ENCODE data around the gene TRPV5. TPM values are rescaled to one million over a fixed set of nuclear protein-coding genes. Genes with fewer than 3 reads are reported as not detected.

TRPV5 gene
- total RNA-seq, 1 donor from 2014 or later: not detected

DNA sequence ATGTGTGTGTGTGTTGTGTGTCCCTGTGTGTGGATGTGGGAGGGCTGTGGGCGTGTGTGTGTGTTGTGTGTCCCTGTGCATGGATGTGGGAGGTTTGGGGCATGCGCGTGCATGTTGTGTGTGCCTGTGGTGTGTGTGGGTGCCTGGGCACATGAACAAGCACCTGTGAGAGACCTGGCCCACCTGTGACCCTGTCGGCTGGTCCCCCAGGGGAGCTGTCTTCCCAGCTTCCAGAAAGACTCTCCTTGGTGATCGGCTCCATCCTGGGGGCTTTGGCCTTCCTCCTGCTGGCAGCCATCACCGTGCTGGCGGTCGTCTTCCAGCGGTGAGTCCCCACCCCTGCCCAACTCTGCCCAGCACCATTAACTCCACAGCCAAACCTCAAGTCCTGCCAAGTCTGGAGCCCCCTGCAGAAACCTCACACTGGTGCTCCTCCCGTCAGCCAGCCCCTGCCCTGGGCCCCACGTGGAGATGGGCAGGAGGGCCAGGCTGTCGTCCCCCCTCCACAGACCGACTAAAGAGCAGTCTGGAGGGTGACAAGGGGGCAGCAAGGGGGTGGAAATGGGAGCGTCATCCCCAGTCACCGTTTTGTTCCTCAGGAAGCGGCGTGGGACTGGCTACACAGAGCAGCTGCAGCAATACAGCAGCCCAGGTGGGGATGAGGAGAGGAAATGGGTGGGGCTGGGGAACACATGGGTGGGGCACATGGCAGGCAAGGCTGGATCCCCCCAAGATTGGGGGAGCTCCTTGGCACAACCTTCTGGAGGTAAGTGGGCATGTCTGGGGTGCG lies 66.0 kb downstream of the TRPV5 start:
- no peaks in the 10 kb centered on the region for H3K36me3 Mint-ChIP-seq (ENCODE audit: low read depth)
- no peaks in the 10 kb centered on the region for H3K4me1 Mint-ChIP-seq (ENCODE audit: low read depth)
- DNase-seq (ENCODE audit: low spot score): no peak
- H3K27ac Mint-ChIP-seq: no peak overlapping the region
- no peaks in the 10 kb centered on the region for H3K9me3 Mint-ChIP-seq
- H3K4me3 Mint-ChIP-seq (ENCODE audit: low read depth): no peak overlapping the region
- H3K27me3 Mint-ChIP-seq (ENCODE audit: low read depth): no peaks in the 10 kb centered on the region
- intact Hi-C loops (cut with micrococcal nuclease): no loop called here

DNA sequence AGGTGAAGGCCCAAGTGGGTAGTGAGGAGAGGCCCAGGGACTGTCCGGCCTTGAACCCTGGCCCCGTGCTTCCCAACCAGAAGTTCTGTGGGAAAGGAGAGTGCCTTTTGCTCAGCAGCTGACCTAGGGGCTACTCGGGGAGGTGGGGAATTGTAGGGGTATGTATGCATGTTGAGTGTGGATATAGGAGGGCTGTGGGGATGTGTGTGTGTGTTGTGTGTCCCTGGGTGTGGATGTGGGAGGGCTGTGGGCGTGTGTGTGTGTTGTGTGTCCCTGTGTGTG lies 66.5 kb downstream of the TRPV5 start:
- no peak overlapping the region for H3K27ac Mint-ChIP-seq
- H3K27me3 Mint-ChIP-seq (ENCODE audit: low read depth): no peaks in the 10 kb centered on the region
- no peak overlapping the region for H3K4me3 Mint-ChIP-seq (ENCODE audit: low read depth)
- H3K9me3 Mint-ChIP-seq: no peaks in the 10 kb centered on the region
- intact Hi-C loops (cut with micrococcal nuclease): no loop called here
- no peak for DNase-seq (ENCODE audit: low spot score)
- H3K4me1 Mint-ChIP-seq (ENCODE audit: low read depth): no peaks in the 10 kb centered on the region
- no peaks in the 10 kb centered on the region for H3K36me3 Mint-ChIP-seq (ENCODE audit: low read depth)

DNA sequence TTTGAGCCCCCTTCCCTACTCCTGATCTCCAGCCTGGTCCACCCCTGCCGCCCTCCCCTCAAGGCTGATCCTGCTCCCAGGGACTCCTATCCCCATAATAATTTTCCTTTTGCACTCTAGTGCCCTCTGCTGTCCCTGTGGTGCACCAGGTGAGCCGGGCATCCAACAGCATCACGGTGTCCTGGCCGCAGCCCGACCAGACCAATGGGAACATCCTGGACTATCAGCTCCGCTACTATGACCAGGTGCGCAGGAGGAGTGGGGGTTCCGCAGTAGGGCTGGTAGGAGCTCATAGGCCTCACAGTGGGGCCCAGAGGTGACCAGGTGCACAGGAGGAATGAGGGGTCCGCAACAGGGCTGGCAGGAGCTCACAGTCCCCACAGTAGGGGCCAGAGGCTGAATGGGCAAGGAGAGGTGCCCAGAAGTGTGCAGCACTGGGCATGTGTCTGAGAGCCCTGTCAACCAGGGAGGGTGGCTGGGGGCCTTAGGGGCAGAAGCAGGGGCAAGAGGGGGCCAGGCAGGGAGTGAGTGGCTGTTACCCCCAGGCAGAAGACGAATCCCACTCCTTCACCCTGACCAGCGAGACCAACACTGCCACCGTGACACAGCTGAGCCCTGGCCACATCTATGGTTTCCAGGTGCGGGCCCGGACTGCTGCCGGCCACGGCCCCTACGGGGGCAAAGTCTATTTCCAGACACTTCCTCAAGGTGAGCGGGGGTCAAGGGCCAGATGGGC lies 67.0 kb downstream of the TRPV5 start:
- no peak for DNase-seq (ENCODE audit: low spot score)
- H3K9me3 Mint-ChIP-seq: no peaks in the 10 kb centered on the region
- H3K27ac Mint-ChIP-seq: no peak overlapping the region

DNA sequence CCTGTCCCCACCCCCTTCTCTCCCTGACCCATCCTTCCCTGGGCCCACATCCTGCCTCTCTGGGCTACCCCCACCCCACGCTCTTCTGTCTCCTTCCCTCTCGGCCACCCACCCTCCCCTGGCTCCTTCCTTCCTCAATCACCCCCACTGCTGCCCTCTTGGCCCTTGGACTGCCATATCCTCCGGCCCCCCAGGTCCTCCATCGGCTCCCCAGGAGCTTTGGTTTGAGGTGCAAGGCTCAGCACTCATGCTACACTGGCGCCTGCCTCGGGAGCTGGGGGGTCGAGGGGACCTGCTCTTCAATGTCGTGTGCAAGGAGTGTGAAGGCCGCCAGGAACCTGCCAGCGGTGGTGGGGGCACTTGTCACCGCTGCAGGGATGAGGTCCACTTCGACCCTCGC lies 67.8 kb downstream of the TRPV5 start:
- Mint-ChIP-seq H3K4me3 (ENCODE audit: low read depth) (no peak overlapping the region), H3K36me3 (ENCODE audit: low read depth) (no peaks in the 10 kb centered on the region), H3K27me3 (ENCODE audit: low read depth) (peaks cover 3% of the 10 kb centered on the region), H3K9me3 (no peaks in the 10 kb centered on the region), H3K27ac (no peak overlapping the region), H3K4me1 (ENCODE audit: low read depth) (no peaks in the 10 kb centered on the region)
- intact Hi-C loops (cut with micrococcal nuclease): no loop called here
- DNase-seq (ENCODE audit: low spot score): no peak

More for the DNA sequence above, 67.0 kb downstream of the TRPV5 start:
- Mint-ChIP-seq H3K4me3 (ENCODE audit: low read depth) (no peak overlapping the region), H3K27me3 (ENCODE audit: low read depth) (peaks cover 1% of the 10 kb centered on the region), H3K36me3 (ENCODE audit: low read depth) (no peaks in the 10 kb centered on the region), H3K4me1 (ENCODE audit: low read depth) (no peaks in the 10 kb centered on the region)
- intact Hi-C loops (cut with micrococcal nuclease): no loop called here

DNA sequence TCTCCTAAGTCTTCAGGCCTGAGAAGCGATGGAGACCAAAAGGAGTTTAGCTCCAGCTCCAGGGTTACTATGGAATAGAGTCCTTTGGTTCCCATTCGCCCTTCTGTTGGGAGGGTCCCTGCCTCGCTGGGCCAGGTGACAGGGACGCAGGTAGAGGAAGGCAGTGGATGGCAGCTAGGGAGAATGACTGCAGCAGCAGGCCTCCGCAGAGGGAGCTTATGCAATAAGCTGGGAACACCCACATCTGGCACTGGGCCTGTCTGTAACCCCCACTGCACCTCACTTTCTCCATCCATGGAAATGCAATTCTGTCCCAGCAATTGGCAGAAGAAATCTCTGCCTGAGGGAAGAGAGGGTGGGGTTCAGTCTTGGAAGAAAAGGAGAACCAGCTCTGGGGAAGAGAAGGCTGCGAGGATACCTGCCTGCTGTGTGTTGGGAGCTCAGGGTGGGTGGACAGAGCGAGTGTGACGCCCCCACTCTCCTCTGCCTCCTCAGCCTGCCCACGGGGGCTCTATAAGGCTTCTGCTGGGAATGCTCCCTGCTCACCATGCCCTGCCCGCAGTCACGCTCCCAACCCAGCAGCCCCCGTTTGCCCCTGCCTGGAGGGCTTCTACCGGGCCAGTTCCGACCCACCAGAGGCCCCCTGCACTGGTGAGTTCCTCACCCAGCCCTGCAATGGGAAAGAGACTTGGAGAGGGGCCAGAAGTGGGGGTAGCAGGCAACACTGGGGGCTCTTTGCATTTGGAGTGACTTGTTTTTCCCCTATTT lies 68.4 kb downstream of the TRPV5 start:
- Mint-ChIP-seq H3K4me1 (ENCODE audit: low read depth) (no peaks in the 10 kb centered on the region), H3K9me3 (no peaks in the 10 kb centered on the region), H3K4me3 (ENCODE audit: low read depth) (no peak overlapping the region), H3K27me3 (ENCODE audit: low read depth) (peaks cover 7% of the 10 kb centered on the region), H3K36me3 (ENCODE audit: low read depth) (no peaks in the 10 kb centered on the region), H3K27ac (no peak overlapping the region)
- DNase-seq (ENCODE audit: low spot score): peak; percentile 0
- intact Hi-C loops (cut with micrococcal nuclease): no loop called here

DNA sequence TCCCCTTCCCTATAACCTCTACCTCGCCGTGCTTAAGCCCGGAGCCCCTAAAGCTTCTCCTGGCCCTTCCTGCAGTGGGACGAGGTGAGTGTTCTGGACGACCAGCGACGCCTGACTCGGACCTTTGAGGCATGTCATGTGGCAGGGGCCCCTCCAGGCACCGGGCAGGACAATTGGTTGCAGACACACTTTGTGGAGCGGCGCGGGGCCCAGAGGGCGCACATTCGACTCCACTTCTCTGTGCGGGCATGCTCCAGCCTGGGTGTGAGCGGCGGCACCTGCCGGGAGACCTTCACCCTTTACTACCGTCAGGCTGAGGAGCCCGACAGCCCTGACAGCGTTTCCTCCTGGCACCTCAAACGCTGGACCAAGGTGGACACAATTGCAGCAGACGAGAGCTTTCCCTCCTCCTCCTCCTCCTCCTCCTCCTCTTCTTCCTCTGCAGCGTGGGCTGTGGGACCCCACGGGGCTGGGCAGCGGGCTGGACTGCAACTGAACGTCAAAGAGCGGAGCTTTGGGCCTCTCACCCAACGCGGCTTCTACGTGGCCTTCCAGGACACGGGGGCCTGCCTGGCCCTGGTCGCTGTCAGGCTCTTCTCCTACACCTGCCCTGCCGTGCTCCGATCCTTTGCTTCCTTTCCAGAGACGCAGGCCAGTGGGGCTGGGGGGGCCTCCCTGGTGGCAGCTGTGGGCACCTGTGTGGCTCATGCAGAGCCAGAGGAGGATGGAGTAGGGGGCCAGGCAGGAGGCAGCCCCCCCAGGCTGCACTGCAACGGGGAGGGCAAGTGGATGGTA lies 69.5 kb downstream of the TRPV5 start:
- Mint-ChIP-seq H3K4me1 (ENCODE audit: low read depth) (no peaks in the 10 kb centered on the region), H3K27ac (no peak overlapping the region), H3K9me3 (no peaks in the 10 kb centered on the region), H3K4me3 (ENCODE audit: low read depth) (no peak overlapping the region), H3K27me3 (ENCODE audit: low read depth) (peaks cover 12% of the 10 kb centered on the region), H3K36me3 (ENCODE audit: low read depth) (no peaks in the 10 kb centered on the region)
- intact Hi-C loops (cut with micrococcal nuclease): no loop called here
- no peak for DNase-seq (ENCODE audit: low spot score)

DNA sequence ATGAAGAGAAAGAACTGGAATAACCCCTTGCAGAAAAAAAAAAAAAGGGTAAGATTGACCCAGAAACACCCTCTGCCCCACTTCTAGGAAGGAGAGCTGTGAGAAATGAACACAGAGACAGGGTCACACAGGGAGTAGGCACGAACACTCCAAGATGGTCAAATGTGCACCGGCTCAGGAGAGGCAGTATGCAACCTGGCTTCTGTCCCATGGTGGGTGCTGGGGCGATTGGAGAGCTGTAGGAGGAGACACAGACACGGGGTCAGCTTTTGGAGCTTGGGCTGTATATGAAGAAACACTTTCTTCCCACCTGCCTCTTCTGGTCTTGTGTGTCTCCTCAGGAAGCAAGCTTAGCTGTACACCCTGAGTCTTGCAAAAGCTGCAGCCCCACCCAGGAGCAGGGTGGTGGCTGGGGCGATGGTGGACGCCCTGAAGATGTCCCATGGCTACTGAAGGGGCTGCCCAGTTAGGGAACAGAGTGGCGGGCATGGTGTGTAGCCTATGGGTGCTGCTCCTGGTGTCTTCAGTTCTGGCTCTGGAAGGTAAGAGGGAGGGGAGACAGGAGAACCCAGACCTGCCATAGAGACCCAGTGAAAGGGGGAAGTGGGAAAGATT lies 70.7 kb downstream of the TRPV5 start:
- Mint-ChIP-seq H3K9me3 (no peaks in the 10 kb centered on the region), H3K36me3 (ENCODE audit: low read depth) (no peaks in the 10 kb centered on the region), H3K4me3 (ENCODE audit: low read depth) (no peak overlapping the region), H3K4me1 (ENCODE audit: low read depth) (no peaks in the 10 kb centered on the region), H3K27ac (no peak overlapping the region), H3K27me3 (ENCODE audit: low read depth) (peaks cover 15% of the 10 kb centered on the region)
- no peak for DNase-seq (ENCODE audit: low spot score)
- intact Hi-C loops (cut with micrococcal nuclease): no loop called here

DNA sequence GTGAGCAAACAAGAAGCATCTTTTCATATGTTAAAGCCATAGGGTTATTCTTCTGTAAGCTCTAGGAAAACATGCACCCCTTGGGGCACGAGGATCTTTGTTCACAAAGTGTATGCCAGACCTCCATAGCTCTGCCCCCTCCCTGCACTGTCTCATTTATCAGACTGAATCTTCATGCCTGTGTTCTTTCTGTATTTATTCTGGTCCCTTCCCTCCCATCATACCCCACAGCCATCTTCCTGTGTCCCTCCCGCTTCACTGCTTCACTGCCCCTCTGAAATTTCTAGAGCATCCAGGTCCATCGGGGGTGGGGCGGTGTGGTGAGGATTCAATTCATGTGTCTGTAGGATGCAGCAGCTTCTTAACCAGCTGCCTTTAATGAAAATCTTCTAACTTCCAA lies 71.2 kb downstream of the TRPV5 start:
- H3K4me1 Mint-ChIP-seq (ENCODE audit: low read depth): no peaks in the 10 kb centered on the region
- H3K27me3 Mint-ChIP-seq (ENCODE audit: low read depth): peaks cover 15% of the 10 kb centered on the region
- no peak overlapping the region for H3K27ac Mint-ChIP-seq
- intact Hi-C loops (cut with micrococcal nuclease): no loop called here
- H3K4me3 Mint-ChIP-seq (ENCODE audit: low read depth): no peak overlapping the region
- H3K9me3 Mint-ChIP-seq: no peaks in the 10 kb centered on the region
- H3K36me3 Mint-ChIP-seq (ENCODE audit: low read depth): no peaks in the 10 kb centered on the region
- DNase-seq (ENCODE audit: low spot score): no peak

DNA sequence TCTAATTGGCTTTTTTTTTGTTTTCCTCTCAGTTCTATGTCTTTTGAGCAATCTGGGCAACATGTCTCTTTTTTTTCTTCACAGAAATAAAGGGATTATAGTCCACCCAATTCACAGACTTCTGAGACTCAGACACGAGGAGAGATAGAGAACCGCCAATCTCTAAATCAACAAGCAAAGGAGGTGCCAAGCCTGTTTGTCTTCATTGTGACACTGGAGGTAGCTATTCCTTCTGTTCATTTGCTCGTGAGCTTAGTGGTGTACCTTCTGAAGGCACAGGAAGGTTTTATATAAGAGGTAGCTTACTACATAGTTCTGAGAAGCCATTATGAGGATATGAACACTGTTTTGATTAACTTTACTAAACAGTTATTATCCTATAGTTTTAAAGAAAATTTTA lies 72.6 kb downstream of the TRPV5 start:
- intact Hi-C loops (cut with micrococcal nuclease): no loop called here
- peaks cover 3% of the 10 kb centered on the region for H3K4me1 Mint-ChIP-seq (ENCODE audit: low read depth)
- no peak overlapping the region for H3K27ac Mint-ChIP-seq
- no peak for DNase-seq (ENCODE audit: low spot score)
- no peaks in the 10 kb centered on the region for H3K36me3 Mint-ChIP-seq (ENCODE audit: low read depth)
- H3K27me3 Mint-ChIP-seq (ENCODE audit: low read depth): peaks cover 25% of the 10 kb centered on the region
- H3K4me3 Mint-ChIP-seq (ENCODE audit: low read depth): no peak overlapping the region
- no peaks in the 10 kb centered on the region for H3K9me3 Mint-ChIP-seq

DNA sequence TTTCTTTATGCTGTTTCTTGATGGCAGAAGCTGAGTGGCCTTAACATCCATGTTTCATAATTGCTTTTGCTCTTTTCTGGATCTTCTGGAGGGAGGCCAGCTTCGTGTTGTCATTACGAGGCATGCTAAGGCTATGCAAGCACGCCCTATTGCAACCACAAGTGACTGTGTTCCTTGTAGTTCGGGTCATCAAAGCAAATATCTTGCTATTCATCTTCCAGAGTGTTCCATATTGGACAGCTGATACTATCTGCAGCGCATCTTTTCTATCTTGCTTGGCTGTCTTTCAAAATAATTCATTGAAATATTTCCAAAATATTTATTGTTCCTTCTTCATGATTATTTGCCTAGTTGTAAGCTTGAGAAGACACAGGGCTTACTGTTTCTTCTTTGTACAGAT lies 73.7 kb downstream of the TRPV5 start:
- no peak for DNase-seq (ENCODE audit: low spot score)
- intact Hi-C loops (cut with micrococcal nuclease): no loop called here
- Mint-ChIP-seq H3K4me3 (ENCODE audit: low read depth) (no peak overlapping the region), H3K9me3 (no peaks in the 10 kb centered on the region), H3K4me1 (ENCODE audit: low read depth) (peaks cover 3% of the 10 kb centered on the region), H3K27me3 (ENCODE audit: low read depth) (peaks cover 27% of the 10 kb centered on the region), H3K36me3 (ENCODE audit: low read depth) (no peaks in the 10 kb centered on the region), H3K27ac (no peak overlapping the region)

DNA sequence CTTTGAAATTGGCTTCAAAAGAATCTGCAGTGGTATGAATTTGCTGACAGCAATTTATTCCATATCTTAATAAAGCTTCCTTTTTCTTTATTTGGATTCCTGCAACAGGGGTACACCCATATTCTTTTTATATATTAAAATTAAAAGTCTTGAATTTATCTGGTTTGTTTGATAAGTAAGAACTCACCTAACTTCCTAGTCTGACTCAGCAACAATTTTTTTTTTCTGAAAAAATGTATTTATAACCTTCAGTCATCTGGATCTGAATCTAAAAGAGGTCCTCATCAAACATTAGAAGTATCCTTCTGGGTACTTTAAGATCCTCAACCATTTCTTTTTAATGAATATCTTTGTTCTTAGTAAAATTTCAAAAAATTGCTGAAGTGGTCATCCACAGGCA lies 74.1 kb downstream of the TRPV5 start:
- no peak overlapping the region for H3K27ac Mint-ChIP-seq
- H3K9me3 Mint-ChIP-seq: no peaks in the 10 kb centered on the region
- intact Hi-C loops (cut with micrococcal nuclease): no loop called here
- H3K36me3 Mint-ChIP-seq (ENCODE audit: low read depth): no peaks in the 10 kb centered on the region
- H3K4me1 Mint-ChIP-seq (ENCODE audit: low read depth): peaks cover 4% of the 10 kb centered on the region
- H3K4me3 Mint-ChIP-seq (ENCODE audit: low read depth): no peak overlapping the region
- DNase-seq (ENCODE audit: low spot score): no peak
- H3K27me3 Mint-ChIP-seq (ENCODE audit: low read depth): peaks cover 27% of the 10 kb centered on the region
